Activated CD4-positive, alpha-beta memory T cell treated with anti-CD3 and anti-CD28 coated beads for 36 hours (primary cell): Measurements from ENCODE around the gene C4orf50. TPM values are rescaled to one million over a fixed set of nuclear protein-coding genes. Genes with fewer than 3 reads are reported as not detected.

ENCODE experiments used
- CTCF ChIA-PET: fragments of 350-600 bp; sonication (Branson Sonifier 250); formaldehyde crosslinking; loops from one replicate; lab custom pipeline; 2021; ENCODE audit warnings: antibody characterized with exemption, inconsistent platforms; lab: Charles Lee
- POLR2A ChIA-PET: fragments of 350-600 bp; sonication (Branson Sonifier 250); formaldehyde crosslinking; loops from one replicate; lab custom pipeline; 2021; ENCODE audit warnings: antibody characterized with exemption; lab: Charles Lee
- DNase-seq: peaks from one replicate; pipeline ENCODE4 v3.0.0-alpha.2; 2020
- H3K27ac Mint-ChIP-seq: one replicate; pipeline ENCODE4 v1.8.0; 2021; ENCODE audit warnings: mixed read lengths
- H3K27me3 Mint-ChIP-seq: one replicate; pipeline ENCODE4 v1.8.0; 2021; ENCODE audit warnings: mixed read lengths
- H3K36me3 Mint-ChIP-seq: one replicate; pipeline ENCODE4 v1.8.0; 2021; ENCODE audit warnings: mixed read lengths
- H3K4me1 Mint-ChIP-seq: one replicate; pipeline ENCODE4 v1.8.0; 2021; ENCODE audit warnings: low read depth, mixed read lengths
- H3K4me3 Mint-ChIP-seq: one replicate; pipeline ENCODE4 v1.8.0; 2021; ENCODE audit warnings: mild to moderate bottlenecking, mixed read lengths
- H3K9me3 Mint-ChIP-seq: one replicate; pipeline ENCODE4 v1.8.0; 2021; ENCODE audit warnings: mixed read lengths
- intact Hi-C: fragments of 100-400 bp; cut with micrococcal nuclease; formaldehyde crosslinking; loops from one replicate; pipeline ENCODE4 v1.15.1; 2023
- total RNA-seq, 2 experiments: library from RNA; stranded (reverse); gene quantifications; one replicate each; pipeline ENCODE4 v1.2.3, GENCODE V29; 2021

Gene C4orf50
- total RNA-seq, 2 experiments from 2014 or later: 0.07 to 0.10 TPM

DNA sequence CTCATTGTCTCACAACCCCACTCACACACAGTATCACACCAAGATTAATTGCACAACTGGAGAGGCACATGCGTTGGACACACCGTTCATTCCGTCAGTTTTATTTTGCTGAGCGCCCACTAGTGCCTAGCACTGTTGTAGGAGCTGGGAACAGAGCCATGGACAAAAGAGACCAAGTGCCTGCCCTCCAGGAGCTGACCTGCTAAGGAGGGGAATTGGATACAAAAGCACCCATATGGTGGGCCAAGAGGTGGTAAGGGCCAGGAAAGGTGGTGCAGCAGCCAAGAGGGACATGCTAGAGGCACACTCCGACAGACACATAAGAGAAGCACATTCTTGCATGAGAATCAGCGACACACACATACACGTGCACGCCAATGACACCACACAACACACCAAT lies 124.6 kb downstream of the C4orf50 start:
- ChIA-PET CTCF (no interaction called here), POLR2A (no interaction called here)
- Mint-ChIP-seq H3K9me3 (peaks cover 3% of the 10 kb centered on the region), H3K4me1 (peaks cover 6% of the 10 kb centered on the region), H3K27me3 (peaks cover 53% of the 10 kb centered on the region), H3K27ac (no peak overlapping the region), H3K4me3 (no peak overlapping the region), H3K36me3 (no peaks in the 10 kb centered on the region)
- intact Hi-C loops: no loop called here
- DNase-seq: no peak

DNA sequence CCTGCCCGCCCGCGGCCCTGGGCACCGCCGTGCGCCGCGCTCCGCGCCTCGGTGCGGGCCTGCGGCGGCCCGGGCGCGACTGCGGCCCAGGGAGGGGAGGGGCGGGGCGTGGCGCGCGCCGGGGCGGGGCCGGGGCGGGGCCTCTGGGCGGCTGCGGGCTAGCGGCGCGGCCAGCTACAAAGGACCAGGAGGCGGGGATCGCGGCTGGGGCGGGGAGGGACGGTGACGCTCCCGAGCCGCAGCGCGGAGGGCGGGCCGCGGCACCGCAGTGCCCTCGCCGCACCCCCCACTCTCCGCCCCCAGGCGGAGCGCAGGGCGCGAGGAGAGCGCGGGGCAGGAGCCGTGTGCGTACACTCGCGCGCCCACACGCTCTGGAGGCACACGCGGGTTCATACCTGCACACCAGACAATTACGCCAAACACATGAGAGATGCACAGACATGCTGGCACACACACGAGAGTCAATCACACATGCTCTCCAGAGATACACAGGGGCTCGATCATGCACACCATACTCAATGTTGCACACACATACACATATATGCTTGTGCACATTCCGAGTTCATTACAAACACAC lies 125.1 kb downstream of the C4orf50 start, which contains the start of gene CRMP1:
TSS of gene CRMP1 (minus strand) at position 83 of the 577 bp plus-strand sequence. CDS start 117 bp downstream, outside the sequence.
- Mint-ChIP-seq H3K9me3 (peaks cover 3% of the 10 kb centered on the region), H3K36me3 (no peaks in the 10 kb centered on the region), H3K4me1 (peaks cover 6% of the 10 kb centered on the region), H3K27ac (no peak within 1 kb of the TSS), H3K27me3 (peaks cover 53% of the 10 kb centered on the region), H3K4me3 (no peak within 1 kb of the TSS)
- POLR2A ChIA-PET: no interaction called here
- no peak for DNase-seq
- intact Hi-C loops: no loop called here
- CTCF ChIA-PET: no interaction called here

DNA sequence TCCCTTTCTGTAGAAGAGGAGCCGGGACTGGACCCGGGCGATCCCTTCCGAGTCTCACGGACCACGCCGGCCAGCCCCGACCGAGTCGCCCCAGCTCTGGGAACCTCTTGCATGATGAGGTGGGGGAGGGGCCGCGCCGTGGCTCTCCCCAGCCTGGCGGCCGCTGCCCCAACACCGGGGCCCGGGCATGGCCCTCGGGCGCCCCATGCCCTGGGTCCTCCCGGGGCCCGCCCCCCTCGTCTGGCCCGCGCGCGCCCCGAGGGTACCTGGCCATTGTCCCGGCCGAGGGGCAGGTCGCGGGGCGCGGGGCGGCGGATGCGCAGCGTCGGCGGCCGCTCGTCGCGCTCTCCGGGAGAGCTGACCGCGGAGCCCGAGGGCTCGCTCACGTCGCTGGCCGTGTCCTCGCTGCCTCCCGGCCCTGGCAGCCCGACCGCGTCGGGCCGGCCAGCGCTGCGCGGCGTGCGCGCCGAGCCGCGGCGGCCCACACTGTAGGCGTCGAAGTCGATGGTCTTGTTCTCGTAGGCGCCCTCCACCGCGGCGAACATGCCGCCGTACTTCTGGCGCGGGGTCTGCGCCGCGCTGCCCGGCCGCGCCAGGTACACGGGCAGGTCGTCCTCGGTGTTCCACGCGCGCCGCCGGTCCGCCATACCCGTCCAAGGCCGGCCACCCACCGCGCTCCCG lies 125.8 kb downstream of the C4orf50 start:
- DNase-seq: no peak
- H3K4me1 Mint-ChIP-seq: peaks cover 6% of the 10 kb centered on the region
- CTCF ChIA-PET: no interaction called here
- no peaks in the 10 kb centered on the region for H3K36me3 Mint-ChIP-seq
- no peak overlapping the region for H3K27ac Mint-ChIP-seq
- no peak overlapping the region for H3K4me3 Mint-ChIP-seq
- H3K27me3 Mint-ChIP-seq: peaks cover 49% of the 10 kb centered on the region
- peaks cover 3% of the 10 kb centered on the region for H3K9me3 Mint-ChIP-seq
- POLR2A ChIA-PET: no interaction called here
- intact Hi-C loops: no loop called here

DNA sequence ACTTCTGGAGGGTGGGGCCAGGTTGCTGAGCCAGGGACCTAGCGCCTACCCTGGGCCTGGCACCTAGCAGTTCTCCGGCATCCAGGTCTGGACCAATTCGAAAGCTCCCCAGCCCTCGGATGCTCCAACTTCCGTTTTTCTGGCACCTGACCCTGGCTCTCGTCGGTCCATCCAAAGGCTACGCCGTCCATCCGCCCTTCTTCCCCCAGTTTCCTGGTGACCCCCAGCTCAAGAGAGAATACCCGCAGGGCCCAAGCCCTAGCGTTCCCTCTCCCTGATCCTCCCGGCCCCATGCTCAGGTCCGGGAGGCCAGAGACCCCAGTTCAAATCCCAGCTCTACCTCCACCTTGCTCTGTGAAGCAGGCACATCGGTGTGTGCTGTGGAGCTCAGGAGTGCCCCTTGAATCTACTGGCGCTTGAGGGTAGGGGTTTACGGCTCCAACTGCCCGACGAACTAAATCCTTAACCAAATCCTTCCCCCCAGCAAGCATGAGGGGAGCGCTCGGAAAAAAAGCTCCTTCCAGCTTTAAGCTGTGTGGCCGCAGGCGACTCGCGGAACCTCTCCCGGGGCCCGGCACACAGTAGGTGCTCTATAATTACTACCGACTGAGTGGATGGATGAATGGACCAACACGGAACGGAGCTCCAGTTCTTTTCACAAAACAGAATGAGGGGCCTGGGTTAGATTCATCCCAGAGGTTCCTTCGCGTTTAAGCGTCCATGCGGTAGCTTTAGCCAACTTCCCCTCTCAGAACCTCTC lies 126.5 kb downstream of the C4orf50 start:
- H3K4me3 Mint-ChIP-seq: no peak overlapping the region
- intact Hi-C loops: no loop called here
- no peaks in the 10 kb centered on the region for H3K36me3 Mint-ChIP-seq
- DNase-seq: no peak
- H3K4me1 Mint-ChIP-seq: peaks cover 6% of the 10 kb centered on the region
- CTCF ChIA-PET: no interaction called here
- H3K27ac Mint-ChIP-seq: no peak overlapping the region
- POLR2A ChIA-PET: no interaction called here
- no peaks in the 10 kb centered on the region for H3K9me3 Mint-ChIP-seq
- peaks cover 56% of the 10 kb centered on the region for H3K27me3 Mint-ChIP-seq

- Mint-ChIP-seq H3K27me3 (peaks cover 66% of the 10 kb centered on the region), H3K27ac (no peak overlapping the region), H3K4me3 (no peak overlapping the region), H3K4me1 (peaks cover 6% of the 10 kb centered on the region), H3K36me3 (no peaks in the 10 kb centered on the region), H3K9me3 (no peaks in the 10 kb centered on the region)
- intact Hi-C loops: no loop called here
- POLR2A ChIA-PET: no interaction called here
- DNase-seq: no peak
- CTCF ChIA-PET: no interaction called here
These were observed 128.0 kb downstream of the C4orf50 start for GRCh38 chr4:5890063-5890727.

DNA sequence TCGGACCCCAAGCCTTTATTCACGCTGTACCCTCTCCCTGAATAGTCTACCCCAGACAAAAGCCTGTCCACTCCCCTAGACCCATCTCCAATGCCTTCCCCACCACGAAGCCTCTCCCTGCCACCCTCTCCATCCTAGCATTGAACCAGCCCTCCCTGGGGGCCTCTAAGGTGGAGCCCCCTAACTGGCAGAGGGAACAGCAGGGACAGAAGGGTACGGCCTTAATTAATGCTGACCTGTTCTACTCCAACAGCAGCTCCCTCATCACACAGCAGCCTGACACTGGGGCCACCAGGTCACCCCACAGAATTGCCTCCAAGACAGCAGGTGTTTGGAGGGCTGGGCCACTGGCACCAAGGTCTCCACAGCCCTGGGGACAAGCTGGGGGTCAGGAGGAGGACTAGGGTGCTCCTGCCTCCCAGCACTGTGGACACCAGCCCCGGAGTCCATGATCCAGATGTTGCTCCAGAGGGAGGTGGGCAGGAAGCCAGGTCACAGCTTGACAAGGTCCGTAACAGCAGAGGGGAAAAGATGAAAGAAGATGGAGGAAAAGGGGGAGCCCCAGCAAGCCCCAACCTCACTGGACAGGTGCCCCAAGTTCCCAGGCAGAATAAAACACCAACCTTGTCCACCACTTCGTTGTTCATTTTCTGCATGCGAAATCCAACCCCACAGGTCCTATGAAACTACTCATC lies 129.1 kb downstream of the C4orf50 start:
- no peak overlapping the region for H3K4me3 Mint-ChIP-seq

DNA sequence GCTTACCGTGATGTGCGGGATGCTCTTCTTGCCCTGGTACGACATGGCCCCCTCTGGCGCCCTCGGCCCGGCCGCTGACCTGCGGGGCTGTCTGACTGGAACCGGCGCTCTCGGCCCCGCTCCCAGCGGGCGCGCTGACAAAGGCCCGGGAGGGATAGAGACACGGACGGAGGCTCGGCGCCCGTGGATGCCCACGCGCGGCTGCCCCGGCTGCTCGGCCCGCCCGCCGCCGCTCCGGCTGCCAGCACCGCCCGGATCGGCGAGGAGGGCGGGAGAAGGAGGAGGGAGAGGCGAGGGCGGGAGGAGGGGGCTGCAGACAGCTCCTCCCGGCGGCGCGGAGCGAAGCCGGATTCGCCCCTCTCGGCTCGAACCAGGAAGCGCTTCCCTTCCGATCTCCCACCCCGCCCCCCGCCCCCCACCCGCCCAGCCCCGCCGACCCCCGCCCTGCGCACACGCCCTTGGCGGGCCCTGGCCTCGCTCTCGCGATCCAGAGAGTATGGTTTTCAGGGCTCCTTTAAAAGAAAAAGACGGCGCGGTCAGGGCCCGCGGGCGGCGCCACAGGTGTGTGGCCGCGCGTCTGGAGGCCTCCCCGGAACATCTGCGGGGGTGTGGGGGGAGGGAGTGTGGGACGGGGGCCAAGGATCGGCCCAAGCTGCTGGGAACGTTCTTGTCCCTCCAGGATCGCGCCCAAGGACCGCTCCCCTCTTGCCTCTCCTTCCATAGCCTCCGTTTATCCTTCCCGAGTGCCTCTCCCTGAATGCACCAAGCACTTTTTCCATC lies 129.8 kb downstream of the C4orf50 start:
- intact Hi-C loops: no loop called here
- ChIA-PET POLR2A (no interaction called here), CTCF (no interaction called here)
- no peak for DNase-seq
- Mint-ChIP-seq H3K9me3 (no peaks in the 10 kb centered on the region), H3K4me3 (no peak overlapping the region), H3K27ac (no peak overlapping the region), H3K4me1 (peaks cover 6% of the 10 kb centered on the region), H3K36me3 (no peaks in the 10 kb centered on the region), H3K27me3 (peaks cover 67% of the 10 kb centered on the region)

More for the DNA sequence above, 129.1 kb downstream of the C4orf50 start:
- intact Hi-C loops: no loop called here
- no peaks in the 10 kb centered on the region for H3K36me3 Mint-ChIP-seq
- POLR2A ChIA-PET: no interaction called here
- H3K27me3 Mint-ChIP-seq: peaks cover 71% of the 10 kb centered on the region
- CTCF ChIA-PET: no interaction called here
- H3K27ac Mint-ChIP-seq: no peak overlapping the region
- DNase-seq: no peak
- no peaks in the 10 kb centered on the region for H3K9me3 Mint-ChIP-seq
- peaks cover 6% of the 10 kb centered on the region for H3K4me1 Mint-ChIP-seq

- intact Hi-C loops: no loop called here
These were observed 130.6 kb downstream of the C4orf50 start for GRCh38 chr4:5887361-5888221.

GRCh38 chr4:5887011-5887360 lies 131.2 kb downstream of the C4orf50 start:
- H3K27me3 Mint-ChIP-seq: peaks cover 71% of the 10 kb centered on the region
- H3K4me3 Mint-ChIP-seq: no peak overlapping the region
- ChIA-PET POLR2A (no interaction called here), CTCF (no interaction called here)
- no peaks in the 10 kb centered on the region for H3K9me3 Mint-ChIP-seq
- H3K4me1 Mint-ChIP-seq: peaks cover 4% of the 10 kb centered on the region
- H3K27ac Mint-ChIP-seq: no peak overlapping the region
- H3K36me3 Mint-ChIP-seq: no peaks in the 10 kb centered on the region
- DNase-seq: no peak
- intact Hi-C loops: no loop called here

More at GRCh38 chr4:5887361-5888221, 130.6 kb downstream of the C4orf50 start:
- ChIA-PET POLR2A (no interaction called here), CTCF (no interaction called here)
- DNase-seq: no peak
- peaks cover 70% of the 10 kb centered on the region for H3K27me3 Mint-ChIP-seq
- no peak overlapping the region for H3K4me3 Mint-ChIP-seq
- H3K27ac Mint-ChIP-seq: no peak overlapping the region
- peaks cover 4% of the 10 kb centered on the region for H3K4me1 Mint-ChIP-seq
- no peaks in the 10 kb centered on the region for H3K36me3 Mint-ChIP-seq
- no peaks in the 10 kb centered on the region for H3K9me3 Mint-ChIP-seq

DNA sequence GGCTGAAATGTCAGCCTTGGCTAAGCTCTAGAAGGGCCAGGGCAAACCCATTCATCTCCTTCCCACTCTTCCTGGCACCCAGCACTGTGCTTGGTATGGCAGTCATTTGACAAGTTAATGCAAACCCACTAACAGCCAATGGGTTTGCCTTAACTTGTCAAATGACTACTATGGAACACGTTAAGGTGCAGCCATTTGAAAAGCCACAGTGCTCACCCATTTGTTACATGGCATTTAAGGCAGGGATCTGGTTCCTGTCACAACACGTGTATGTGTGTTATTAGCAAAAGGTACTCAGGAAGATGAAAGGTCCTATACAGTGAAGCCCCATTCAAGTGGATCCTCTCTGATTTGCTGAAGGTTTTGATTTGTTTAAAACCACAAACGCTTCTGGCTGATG lies 132.5 kb downstream of the C4orf50 start:
- no peak for DNase-seq
- H3K9me3 Mint-ChIP-seq: no peaks in the 10 kb centered on the region
- intact Hi-C loops: no loop called here
- ChIA-PET POLR2A (no interaction called here), CTCF (no interaction called here)
- H3K4me3 Mint-ChIP-seq: no peak overlapping the region
- peaks cover 64% of the 10 kb centered on the region for H3K27me3 Mint-ChIP-seq
- H3K36me3 Mint-ChIP-seq: no peaks in the 10 kb centered on the region
- peaks cover 4% of the 10 kb centered on the region for H3K4me1 Mint-ChIP-seq
- H3K27ac Mint-ChIP-seq: no peak overlapping the region

GRCh38 chr4:5884796-5885195 lies 133.4 kb downstream of the C4orf50 start:
- peaks cover 4% of the 10 kb centered on the region for H3K4me1 Mint-ChIP-seq
- no peaks in the 10 kb centered on the region for H3K9me3 Mint-ChIP-seq
- no peaks in the 10 kb centered on the region for H3K36me3 Mint-ChIP-seq
- DNase-seq: no peak
- intact Hi-C loops: no loop called here
- H3K4me3 Mint-ChIP-seq: no peak overlapping the region
- ChIA-PET CTCF (no interaction called here), POLR2A (no interaction called here)
- peaks cover 62% of the 10 kb centered on the region for H3K27me3 Mint-ChIP-seq
- H3K27ac Mint-ChIP-seq: no peak overlapping the region
